Anterior cingulate cortex (tissue), 58 donors: Measurements from ENCODE around the gene FGD2.
"Not testable (repeated sequence)": the region's sequence is repeated elsewhere in the genome, so short reads cannot be mapped to it uniquely, and the experiment has no call there.

Experiments
- DNase-seq, 58 donors: peaks; one replicate each; lab custom pipeline; 2025; lab: John Stamatoyannopoulos, UW

Gene FGD2

GRCh38 chr6:37030599-37030998 lies 25.1 kb downstream of the FGD2 start:
- no peak for DNase-seq

GRCh38 chr6:37032239-37032638 lies 26.8 kb downstream of the FGD2 start:
- no peak for DNase-seq

GRCh38 chr6:37033255-37033654 lies 27.8 kb downstream of the FGD2 start:
- no peak for DNase-seq

- no peak for DNase-seq
Observed at GRCh38 chr6:37033819-37034795, 28.7 kb downstream of the FGD2 start.

- no peak for DNase-seq
Observed at GRCh38 chr6:37036146-37036545, 30.7 kb downstream of the FGD2 start.

GRCh38 chr6:37038292-37039198 lies 33.1 kb downstream of the FGD2 start:
- peak in 36 of 58 donors; percentile 4 to 85 (median 24) for DNase-seq

- no peak for DNase-seq
Observed at GRCh38 chr6:37039958-37040357, 34.5 kb downstream of the FGD2 start.

GRCh38 chr6:37041521-37041920 lies 36.1 kb downstream of the FGD2 start:
- DNase-seq, result no peak

GRCh38 chr6:37042150-37042549 lies 36.7 kb downstream of the FGD2 start:
- no peak for DNase-seq

- DNase-seq, result not testable (repeated sequence)
Observed at GRCh38 chr6:37043091-37043490, 37.6 kb downstream of the FGD2 start.

GRCh38 chr6:37047346-37047688 lies 41.9 kb downstream of the FGD2 start:
- DNase-seq, result no peak

GRCh38 chr6:37047689-37048402 lies 42.4 kb downstream of the FGD2 start:
- DNase-seq, result no peak

- no peak for DNase-seq
Observed at GRCh38 chr6:37048403-37048850, 43.0 kb downstream of the FGD2 start.

- no peak for DNase-seq
Observed at GRCh38 chr6:37048851-37049757, 43.6 kb downstream of the FGD2 start.

- no peak for DNase-seq
Observed at GRCh38 chr6:37049758-37050044, 44.2 kb downstream of the FGD2 start.

GRCh38 chr6:37050045-37050853 lies 44.8 kb downstream of the FGD2 start:
- DNase-seq, result peak in 36 of 58 donors; percentile 6 to 70 (median 22)

- DNase-seq, result no peak
Observed at GRCh38 chr6:37050854-37051137, 45.3 kb downstream of the FGD2 start.

- peak in 57 of 58 donors; percentile 16 to 95 (median 82) for DNase-seq
Observed at GRCh38 chr6:37051138-37052026, 45.9 kb downstream of the FGD2 start.
